DMS53 treated with DMSO at 0.1 percent for 48 hours (cell line): ENCODE measurements around the gene GLYR1.
A peak's percentile ranks its signal among the peaks of the same experiment; 100 is the strongest.

Experiments
- DNase-seq: peaks from one replicate; lab custom pipeline; 2025; ENCODE audit not compliant: unreplicated experiment; lab: John Stamatoyannopoulos, UW

GLYR1 gene

DNA sequence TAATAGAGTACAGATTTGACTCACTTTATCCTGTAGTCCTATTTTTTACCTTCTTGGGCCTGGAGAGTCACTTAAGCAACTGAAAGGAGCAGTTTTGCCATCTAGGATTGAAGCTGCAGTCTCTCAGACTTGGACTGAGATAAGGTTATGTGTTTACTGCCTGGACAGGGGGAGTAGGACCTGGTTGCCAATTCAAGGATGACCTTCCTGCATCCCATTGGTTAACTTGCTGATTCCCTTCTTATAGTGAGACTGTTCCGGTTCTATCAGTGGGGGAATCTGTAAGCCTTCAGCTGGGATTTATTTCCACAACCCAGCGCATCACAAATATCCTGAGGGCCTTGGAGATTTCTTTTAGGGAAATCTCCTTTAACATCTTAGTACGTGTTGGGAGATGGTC lies 3.1 kb upstream of the GLYR1 start:
- DNase-seq, result no peak

DNA sequence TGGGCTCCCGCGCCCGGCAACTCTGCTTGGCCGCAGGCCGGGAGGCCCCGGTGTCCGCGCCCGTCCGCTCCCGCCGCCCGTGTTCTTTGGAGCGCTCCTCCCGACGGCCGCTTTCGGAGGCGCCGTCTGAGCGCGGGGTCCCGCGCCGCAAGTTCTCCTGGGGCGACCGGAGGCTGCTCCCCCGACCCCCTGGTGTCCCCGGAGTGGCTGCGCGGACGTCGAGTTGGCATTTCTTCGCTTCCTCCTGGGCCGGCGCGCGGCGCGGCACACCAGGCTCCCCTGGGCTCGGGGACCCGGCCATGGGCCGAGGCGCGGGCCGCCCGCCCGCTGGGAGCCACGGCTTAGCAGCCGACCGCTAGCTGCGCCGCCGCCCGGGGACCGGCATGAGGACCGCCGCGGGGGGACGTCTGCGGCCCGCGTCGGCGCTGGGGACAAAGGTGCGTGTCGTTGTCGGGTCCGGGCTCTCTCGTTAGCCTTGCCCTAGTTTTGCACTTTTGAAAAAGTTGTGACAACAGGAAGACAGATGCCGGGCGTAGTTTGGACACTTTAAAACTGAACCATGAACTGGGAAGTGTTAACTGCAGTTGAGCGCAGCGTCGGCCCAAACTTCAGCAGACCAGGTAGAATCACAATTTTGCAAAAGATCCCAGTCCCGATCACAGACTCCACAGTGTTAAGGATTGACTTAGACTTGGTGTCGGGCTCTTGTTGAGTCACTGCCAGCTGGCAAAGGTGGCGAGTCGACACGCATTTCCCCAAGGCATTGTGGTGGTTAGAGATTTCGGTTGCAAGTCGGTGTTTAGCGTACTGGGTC lies 893 bp upstream of the GLYR1 start:
- peak; percentile 9 for DNase-seq

DNA sequence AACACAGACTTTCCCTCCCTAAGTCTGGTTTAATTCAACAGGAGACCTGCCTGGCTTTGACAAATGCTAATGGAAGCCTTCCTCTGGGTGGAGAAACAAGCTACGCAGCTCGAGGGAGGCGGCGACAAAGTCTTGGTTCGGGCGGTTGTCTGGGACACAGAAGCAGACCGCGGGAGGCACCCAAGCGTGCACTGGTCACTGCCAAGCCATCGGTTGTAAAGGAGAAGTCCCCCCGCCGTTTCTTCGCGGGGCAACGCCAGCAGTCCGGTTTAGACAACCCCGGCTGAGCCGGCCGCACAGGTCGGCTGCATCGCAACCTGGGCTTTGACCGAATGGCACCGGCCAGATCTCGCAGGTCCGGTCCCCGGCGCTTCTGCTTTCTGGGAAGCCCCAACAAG lies 586 bp downstream of the GLYR1 start:
- DNase-seq, result no peak

DNA sequence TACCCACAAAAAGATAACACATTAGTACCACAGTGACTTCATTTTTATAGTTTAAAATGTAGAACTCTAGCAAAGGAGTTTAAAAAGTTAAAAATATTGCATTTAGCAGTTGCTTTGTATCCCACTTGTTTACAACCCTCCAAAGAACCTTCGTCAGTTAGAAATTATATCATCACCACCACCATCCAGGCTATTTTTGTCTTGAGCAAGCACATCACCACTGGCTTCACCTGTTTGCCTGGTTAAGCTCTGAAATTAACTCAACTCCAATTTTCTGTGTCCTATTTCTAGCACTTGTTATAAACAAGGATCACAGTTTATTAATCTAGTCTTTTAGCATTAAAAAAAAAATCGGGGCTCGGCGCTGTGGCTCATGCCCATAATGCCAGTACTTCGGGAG lies 6.1 kb downstream of the GLYR1 start:
- no peak for DNase-seq

DNA sequence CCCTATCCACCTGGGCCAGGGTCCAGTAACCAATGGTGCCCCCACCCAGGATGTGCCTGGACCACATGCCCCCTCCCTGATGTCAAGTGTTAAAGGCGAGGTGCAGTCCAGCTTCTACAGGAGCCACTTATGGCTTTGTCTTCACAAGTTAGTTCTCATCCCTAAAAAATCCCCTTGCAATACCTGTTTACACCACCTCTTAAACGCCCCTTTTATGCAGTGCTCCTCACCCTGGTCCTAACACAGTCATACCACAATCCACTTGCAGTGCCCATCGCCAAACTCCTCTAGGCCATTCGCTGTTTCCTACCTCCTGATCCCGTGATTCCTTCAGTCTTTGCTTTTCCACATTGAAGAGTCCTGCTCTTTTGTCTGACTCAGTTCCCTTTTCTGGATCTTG lies 7.1 kb downstream of the GLYR1 start:
- no peak for DNase-seq

DNA sequence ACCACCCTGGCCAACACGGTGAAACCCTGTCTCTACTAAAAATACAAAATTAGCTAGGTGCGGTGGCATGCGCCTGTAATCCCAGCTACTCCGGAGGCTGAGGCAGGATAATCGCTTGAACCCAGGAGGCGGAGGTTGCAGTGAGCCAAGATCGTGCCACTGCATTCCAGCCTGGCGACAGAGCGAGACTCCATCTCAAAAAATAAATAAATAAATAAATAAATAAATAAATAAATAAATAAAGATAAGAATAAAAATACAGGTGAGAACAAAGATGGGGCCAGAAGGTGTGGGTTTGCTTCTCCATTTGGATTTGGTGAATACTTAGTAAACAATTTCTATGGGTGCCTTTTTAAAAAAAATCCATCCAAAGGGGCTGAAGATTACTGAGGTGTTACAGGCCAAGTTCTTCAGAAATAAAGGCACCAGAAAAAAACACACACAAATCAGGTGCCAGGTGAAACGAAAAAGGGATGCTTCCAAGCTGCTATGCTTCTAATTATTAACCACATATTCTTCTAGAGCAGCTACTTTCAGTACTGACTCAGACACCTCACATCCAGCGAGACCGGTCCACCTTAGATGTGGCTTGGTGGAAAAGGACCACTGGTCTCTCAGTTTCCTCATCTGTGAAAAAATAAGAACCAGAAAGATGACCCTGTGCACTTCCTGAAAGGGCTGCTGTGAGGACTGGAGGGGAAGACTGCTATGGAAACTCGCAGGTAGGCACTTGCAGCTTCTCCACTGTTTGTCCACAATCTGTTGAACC lies 9.2 kb downstream of the GLYR1 start:
- DNase-seq, result no peak

DNA sequence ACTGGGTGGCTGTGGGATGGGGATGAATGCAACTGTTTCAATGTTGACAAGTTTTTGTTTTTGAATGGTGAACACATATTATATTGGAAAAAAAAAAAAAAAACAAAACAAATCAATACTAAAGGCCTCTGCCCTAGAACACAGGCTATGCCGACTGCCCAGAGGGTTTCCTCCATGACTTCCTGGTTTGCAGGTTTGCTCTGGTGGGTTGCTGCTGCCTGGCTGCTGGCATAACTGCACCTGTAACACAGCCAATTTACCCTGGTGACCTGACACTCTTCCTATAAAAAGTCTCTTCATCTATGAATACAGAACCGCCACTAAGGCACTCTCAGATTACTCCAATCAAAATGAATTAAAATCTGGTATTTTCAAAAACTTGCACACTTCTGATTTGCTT lies 10.4 kb downstream of the GLYR1 start:
- no peak for DNase-seq

DNA sequence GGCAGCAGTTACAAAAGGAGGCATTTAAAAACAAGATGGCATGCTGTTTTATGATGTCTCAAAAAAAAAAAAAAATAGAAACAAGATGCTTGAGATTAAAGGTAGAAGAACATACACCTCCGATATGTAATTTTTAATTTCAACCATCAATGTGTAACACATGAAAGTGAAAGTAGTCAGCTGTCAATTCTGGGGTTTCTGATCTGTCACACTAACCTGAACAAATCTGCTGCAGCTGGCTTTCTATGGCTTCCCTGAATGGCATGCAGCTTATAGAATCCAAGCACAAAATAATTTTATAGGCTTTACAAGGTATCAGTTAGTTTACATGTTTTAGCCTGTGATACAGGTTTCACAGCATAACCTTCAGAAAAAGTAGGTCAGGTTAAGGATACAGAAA lies 13.5 kb downstream of the GLYR1 start:
- no peak for DNase-seq

DNA sequence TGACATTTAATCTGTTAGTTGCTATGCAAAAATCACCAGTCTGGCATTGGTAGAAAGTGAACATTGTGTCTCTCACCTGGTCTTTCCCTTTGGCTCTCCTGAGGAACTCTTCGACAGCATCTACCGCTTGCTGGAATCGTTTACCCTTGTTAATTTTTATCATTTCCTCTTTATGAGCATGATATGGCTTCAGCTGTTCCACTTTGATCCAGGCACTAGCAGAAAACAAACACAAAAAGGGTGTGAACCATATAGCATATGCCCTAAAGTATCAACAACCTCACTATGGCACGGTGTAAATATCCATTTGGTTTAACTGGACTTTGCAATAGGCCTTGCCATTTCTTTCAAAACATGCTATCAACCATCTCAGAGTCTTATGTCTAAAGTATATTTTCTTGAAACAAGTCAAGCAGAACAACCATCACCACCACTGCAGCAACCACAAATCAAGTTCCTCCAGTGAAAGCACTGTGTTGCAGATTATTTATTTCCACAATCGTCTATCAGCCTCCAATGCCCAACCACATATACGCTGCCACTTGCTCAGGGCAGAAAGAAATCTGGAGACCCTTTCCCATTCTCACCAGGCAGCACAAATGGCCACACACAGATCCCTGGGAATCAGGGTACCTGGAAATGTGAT lies 14.3 kb downstream of the GLYR1 start:
- no peak for DNase-seq

DNA sequence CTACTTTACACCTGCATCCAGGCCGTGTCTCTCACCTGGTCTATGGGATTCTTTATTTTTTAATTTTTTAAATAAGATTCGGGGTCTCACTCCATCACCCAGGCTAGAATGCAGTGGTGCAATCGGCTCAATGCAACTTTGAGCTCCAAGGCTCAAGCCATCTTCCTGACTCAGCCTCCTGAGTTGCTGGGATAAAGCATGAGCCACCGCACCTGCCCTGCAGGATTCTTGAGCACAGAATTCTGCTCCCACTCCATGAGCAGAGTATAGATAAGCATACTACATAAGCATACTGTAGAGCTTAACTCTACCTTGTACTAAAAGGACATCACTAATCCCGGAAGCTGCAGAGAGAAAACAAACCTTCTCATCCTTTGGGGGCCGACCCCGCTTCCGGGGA lies 15.5 kb downstream of the GLYR1 start:
- DNase-seq, result no peak

DNA sequence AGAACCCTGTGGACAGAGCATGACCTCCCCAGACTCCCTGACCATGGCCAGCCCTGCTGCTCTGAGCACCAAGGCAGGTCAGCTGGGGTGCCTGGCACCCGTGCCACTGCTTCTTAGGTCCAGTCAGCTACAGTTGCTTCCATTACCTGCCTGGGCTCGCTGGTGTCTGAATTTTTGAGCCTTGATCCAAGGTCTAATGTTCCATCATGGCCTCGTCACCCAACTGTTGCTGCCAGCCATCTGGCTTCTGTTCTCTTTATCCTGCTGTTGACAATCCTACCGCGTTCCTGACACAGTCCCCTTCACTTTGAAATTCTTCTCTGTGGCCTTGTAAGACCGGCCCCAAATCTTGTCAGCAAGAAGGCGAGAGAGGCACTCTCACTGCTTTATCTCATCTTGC lies 16.7 kb downstream of the GLYR1 start:
- no peak for DNase-seq

DNA sequence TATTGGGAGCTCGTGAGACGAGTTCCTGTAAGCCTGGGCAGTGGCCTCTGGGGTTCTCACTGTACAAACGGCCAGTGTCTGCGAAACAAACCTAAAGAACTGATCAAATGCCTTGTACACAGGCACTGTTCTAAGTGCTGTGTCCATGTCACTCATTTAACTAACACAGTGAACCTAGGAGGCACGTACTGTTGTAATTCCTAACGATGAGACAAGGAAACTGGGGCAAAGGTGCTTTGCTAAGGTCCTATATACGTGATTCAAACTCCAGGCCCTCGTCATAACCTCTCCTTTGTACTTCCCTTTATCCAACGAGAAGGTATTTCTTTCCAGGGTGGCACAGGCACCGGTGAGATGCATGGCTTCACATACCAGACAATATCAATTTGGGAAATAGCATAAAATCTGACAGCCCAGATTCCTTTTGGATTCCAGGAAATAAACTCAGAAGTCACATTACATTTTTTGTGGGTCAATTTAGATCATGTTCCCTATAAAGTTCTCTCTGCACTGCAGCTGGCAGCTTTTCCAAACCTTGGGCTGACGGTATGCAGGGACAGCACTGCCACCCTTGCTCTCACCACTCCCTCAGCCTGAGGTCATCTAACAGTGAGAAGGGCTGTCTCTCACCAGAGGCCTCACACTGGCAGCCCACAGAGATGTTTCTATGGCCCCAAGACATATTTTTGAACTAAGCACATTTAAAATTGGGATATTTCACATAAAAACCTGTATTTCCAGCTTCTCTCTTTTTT lies 18.3 kb downstream of the GLYR1 start:
- no peak for DNase-seq

DNA sequence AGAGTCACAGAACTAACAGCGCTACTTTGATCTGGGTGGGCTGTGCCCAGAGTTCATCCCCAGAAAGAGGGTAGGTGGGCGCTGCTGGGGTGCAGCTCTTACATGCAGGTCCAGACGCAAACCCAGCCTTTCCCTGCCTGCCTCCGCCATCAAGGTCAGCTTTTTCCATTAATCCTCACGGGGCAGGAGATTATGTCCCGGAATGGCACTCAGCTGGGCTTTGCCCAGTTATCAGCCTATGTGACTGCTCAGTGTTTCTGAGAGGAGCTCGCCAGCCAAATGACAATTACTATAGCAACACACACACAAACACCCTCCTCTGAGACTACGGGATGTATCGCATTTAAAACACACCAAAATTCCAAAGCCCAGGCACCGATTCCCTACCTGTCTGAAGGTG lies 20.1 kb downstream of the GLYR1 start:
- DNase-seq, result no peak

DNA sequence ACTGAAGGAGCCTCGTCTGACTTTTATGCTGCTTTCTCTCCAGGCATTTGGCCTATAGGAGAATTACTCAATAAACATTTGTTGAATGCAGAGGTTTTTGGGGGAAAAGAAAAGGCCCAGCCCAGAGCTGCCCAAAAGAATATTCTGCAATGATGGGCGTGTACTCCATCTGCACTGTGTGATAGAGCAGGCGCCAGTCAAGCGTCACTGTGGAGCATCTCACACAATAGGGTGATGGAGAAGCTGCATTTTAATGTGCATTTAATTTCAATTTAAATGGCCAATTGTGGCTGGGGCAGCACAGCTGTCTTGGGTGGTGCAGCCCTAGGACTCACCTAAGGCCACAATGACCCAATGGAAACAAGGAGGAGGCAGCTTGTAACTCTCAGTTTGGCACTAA lies 20.6 kb downstream of the GLYR1 start:
- no peak for DNase-seq

DNA sequence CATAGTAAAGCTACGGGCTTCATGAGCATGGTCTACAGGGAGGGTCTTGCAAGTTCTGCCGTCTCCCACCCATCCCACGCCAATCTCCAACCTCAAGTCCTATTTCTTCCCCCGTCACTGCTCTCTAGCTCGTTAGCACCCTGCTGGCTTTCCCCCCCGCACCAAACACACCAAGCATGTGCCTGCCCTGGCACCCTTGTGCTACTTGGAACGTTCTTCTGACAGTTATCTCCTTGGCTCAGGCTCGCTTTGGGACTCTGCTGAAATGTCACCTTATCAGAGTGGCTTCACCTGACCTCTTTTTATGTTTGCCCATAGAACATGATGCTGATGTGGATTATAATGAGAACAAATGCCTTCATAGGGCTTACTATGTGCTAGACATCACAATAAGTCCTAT lies 21.9 kb downstream of the GLYR1 start:
- no peak for DNase-seq

DNA sequence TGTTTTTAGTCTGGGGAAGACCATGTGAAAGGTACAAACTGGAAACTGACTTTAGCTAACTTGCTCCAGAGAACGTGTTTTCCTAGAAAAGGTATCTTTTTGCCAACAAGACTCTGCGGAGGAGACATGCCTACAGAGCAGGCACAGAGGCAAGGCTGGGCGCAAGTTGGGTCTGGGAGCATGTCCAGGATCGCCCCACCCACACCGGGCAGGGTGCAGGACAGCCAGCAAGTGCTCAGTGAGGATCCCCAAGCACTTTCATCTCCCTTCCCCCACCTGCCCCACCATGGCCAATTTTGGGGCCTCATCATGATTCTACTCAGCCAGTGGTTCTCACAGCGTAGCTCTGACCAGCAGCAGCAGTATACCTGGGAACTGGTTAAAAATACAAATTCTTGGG lies 26.4 kb downstream of the GLYR1 start:
- DNase-seq, result no peak

DNA sequence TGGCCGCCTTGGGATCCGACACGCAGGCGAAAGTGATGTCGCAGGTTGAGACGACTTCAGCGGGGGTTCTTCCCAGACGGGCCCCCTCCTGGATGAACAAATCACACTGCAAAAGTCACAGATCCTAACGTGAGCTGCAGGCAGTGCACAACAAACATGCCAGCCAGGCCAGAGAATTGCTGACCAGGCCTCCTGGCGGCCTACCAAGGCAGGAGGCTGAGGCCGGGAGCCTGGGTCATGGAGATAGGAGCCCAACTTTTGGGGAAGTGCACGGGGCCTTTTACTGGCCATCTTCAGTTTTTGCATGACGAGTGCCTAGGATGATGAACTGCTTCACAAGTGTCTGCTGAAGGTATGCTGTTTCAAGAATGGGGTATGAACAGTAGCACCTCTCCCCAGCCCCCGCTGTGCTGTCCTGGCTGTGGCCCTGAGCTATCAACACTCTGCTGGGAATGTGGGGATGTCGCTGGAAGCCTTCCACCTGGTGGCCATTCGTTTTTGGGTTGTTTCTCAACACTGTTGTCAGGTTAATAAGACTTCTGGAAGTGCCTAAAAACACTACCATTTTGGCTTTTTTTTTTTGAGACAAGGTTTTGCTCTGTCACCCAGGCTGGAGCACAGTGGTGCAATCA lies 32.4 kb downstream of the GLYR1 start:
- DNase-seq, result no peak

DNA sequence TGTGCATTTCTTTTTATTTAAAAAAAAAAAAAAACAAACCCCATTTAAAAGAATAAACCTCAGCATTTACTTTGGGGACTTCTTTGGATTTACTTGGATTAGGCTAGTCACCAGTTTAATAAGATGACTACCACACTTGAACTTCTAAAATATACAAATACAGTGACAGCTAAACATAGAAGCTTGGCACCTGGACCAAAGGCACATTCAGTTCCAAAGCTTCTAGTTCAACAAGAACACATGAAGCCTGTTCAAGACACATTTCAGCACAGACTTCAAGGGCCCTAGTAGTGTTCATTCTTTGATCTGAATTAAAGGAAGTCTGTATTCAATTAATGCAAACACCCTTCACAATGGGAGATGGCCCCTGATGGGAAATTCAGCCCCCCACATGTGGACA lies 33.0 kb downstream of the GLYR1 start:
- DNase-seq, result no peak

DNA sequence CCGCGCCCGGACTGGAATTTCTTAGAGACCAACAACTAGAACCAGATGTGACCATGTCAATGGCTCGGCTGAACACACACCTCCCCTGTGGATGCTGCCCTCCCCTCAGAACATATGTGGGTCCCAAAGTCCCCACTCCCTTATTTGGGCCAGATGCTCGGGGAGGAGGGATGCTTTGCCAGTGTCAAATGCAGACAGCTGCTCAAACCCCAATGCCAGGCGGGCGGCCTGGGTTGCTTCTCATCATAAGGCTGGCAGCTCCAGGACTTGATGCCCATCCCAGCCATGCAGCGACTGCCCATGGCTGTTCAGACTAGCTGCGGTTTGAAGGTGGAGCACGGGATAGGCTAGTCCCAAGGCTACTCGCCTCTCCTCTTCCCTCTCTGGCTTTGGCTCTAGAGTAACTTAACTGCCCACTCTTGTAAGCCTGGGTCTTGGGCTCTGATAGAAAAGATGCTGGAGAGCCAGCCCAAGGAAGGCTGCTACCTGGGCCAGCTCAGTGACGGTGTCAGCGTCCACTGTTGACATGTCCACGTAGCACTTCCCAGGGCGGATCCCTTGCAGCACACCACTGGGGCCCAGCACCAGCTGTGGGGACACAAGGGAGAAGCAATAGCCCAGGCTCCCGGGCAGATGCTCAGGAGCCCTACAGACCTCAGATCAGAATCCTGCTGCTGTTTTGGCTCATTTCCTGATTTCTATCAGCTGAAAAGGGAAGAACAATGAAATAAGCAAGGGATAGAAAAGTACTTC lies 33.7 kb downstream of the GLYR1 start:
- no peak for DNase-seq

DNA sequence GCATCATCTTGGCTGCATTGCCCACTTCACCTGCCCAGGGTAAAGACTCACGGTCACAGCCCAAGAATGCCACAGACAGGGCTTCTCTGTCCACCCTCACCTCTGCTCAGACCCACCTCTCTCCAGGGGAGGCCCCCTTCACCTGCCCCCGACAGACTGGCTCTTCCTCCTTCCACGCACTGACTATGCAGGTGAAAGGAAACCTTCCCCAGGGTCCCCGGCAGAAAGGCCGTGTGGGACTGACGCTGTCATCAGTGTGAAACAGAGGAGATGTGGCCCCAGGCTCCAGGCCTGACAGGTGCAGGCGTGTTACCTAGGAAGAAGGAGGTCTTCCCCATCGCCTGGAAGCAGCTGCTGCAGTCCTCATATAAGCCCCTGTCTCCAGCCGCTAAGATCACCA lies 35.3 kb downstream of the GLYR1 start:
- no peak for DNase-seq
